ENCODE results near the gene CARD16. TPM values are rescaled to one million over a fixed set of nuclear protein-coding genes. Genes with fewer than 3 reads are reported as not detected.
"Not testable (repeated sequence)": the region's sequence is repeated elsewhere in the genome, so short reads cannot be mapped to it uniquely, and the experiment has no call there.

The CARD16 gene
- total RNA-seq (1 to 10 TPM; 1.4 to 1.5 TPM), polyA plus RNA-seq (ENCODE audit: insufficient read depth, low read depth, low replicate concordance) (5.7 TPM)
- long read RNA-seq, donor 1, transcript CARD16-202 (3 exons, 686 nt): major isoform, 7 of 11 reads
- long read RNA-seq, donor 1, partial matches to known transcripts: 0 of 11 reads
- long read RNA-seq, donor 1, other reads (novel, unspliced or antisense): 0 of 11 reads
- long read RNA-seq, donor 2, partial matches to known transcripts: 0 of 4 reads
- long read RNA-seq, donor 2, other reads (novel, unspliced or antisense): 0 of 4 reads

DNA sequence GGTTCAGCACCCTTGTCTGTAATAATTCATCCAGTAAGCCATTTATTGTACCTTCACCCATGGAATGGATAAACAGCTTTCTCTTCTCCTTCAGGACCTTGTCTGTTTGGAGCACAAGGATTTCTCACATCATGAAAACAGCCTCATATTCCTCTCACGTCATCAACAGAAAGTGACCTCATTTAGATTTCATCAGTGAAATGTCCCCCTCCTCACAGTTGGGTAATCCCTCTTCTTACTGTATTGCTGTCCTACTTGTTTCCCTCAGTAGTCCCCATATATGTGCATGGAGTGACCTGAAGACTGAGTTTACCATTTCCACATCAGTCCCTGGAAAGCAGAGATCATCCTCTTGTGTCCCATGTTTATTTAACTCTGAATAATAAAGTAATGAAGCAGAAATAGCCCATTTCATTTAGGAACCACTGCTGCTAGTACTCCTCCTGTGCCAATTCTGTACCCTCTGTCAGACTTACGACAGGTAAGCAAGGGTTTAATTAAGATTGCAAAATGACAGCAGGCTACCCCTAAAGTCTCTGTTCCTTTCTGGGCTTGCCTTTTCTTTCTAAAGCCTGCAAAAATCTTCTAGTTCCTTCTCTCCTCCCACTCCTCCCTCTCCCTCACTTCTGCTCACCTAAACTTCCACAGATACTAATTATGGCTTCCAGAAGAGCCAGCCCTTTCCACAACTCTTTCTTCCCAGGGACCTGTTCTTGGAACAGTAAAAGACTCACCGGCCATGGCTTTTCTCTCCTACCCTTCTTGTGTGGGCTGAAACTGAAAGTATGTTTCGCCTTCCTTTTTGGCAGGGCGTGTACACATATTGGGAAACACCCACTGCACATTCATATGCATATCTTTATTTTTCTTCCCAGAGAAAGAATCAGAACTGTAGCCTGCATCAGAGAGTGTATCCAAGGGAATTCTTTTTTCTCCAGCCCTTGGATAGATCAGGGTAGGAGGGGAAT lies at the start of gene CARD16:
CARD16 (minus strand) TSS at position 779 of the 968 bp plus-strand sequence; CDS start at position 741, 38 bp downstream.
- intact Hi-C loops (cut with DNase I; ENCODE audit: low total_unique reads): not testable (repeated sequence)
- 41% methylated on average over 5 of the region's 5 CpGs for WGBS, 2 donors
- peak; percentile 26 for DNase-seq

DNA sequence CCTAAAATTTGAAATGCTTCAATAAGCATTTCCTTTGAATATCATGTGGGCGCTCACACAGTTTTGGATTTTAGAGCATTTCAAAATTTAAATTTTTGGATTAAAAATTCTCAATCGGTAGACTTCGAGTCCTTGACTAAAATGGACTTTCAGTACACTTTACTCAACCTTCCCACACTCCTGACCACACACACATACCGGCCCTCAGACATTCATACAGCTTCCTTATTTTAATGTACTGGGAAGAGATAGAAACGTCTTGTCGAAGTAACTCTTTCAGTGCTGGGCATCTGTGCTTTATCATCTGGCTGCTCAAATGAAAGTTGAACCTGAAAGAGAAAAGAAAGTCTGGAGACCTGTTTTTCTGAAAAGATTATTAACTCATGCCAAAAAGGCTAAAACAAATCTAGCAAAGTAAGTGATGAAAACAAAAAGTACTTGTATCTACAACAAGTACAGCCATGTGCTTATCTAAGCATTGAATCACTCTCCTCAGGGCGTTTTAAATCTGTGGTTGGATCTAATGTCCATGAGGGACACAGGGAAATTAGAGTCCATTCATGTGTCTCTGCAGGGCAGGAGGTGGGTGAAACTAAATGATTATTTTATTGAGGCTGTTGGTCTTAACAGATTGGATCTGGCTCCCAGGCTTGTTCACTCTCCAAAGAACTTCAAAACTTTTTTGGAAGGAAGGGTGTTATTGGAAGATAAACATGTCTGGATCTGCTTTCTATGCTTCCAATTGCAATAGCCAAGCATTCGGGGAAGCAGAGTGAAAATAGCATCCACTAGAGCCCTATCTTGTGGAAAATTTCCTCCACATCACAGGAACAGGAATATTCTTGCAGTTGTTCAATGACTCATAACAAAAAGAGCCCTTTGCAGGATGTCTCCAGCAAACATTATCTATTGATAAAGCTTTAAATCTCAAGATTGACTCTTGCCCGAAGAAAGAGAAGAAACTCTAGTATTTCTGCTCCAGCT lies 47.4 kb upstream of the CARD16 start:
- no peak for DNase-seq
- Histone ChIP-seq H3K9me3 (no peaks in the 10 kb centered on the region), H3K27me3 (no peaks in the 10 kb centered on the region), H3K27ac (no peak overlapping the region), H3K4me1 (no peaks in the 10 kb centered on the region), H3K4me3 (no peak overlapping the region), H3K36me3 (ENCODE audit: low read depth, missing control alignments) (no peaks in the 10 kb centered on the region)
- intact Hi-C loops (cut with DNase I; ENCODE audit: low total_unique reads): no loop called here
- 55 to 59% methylated on average over 9 of the region's 9 CpGs for WGBS, 2 donors
- TF ChIP-seq, protein P1, sequence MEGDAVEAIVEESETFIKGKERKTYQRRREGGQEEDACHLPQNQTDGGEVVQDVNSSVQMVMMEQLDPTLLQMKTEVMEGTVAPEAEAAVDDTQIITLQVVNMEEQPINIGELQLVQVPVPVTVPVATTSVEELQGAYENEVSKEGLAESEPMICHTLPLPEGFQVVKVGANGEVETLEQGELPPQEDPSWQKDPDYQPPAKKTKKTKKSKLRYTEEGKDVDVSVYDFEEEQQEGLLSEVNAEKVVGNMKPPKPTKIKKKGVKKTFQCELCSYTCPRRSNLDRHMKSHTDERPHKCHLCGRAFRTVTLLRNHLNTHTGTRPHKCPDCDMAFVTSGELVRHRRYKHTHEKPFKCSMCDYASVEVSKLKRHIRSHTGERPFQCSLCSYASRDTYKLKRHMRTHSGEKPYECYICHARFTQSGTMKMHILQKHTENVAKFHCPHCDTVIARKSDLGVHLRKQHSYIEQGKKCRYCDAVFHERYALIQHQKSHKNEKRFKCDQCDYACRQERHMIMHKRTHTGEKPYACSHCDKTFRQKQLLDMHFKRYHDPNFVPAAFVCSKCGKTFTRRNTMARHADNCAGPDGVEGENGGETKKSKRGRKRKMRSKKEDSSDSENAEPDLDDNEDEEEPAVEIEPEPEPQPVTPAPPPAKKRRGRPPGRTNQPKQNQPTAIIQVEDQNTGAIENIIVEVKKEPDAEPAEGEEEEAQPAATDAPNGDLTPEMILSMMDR (IDR thresholded peaks at IDR 0.05): no peak
- no peak for TF ChIP-seq POLR2A (IDR thresholded peaks at IDR 0.05)

More for the DNA sequence above, at the start of gene CARD16:
- not testable (repeated sequence) for H3K9me3 ChIP-seq; H3K4me1 ChIP-seq; H3K36me3 ChIP-seq (ENCODE audit: low read depth, missing control alignments); H3K27me3 ChIP-seq
- Histone ChIP-seq H3K4me3 (peak within 1 kb of the TSS; percentile 24 to 33), H3K27ac (peak within 1 kb of the TSS; percentile 29 to 63)

DNA sequence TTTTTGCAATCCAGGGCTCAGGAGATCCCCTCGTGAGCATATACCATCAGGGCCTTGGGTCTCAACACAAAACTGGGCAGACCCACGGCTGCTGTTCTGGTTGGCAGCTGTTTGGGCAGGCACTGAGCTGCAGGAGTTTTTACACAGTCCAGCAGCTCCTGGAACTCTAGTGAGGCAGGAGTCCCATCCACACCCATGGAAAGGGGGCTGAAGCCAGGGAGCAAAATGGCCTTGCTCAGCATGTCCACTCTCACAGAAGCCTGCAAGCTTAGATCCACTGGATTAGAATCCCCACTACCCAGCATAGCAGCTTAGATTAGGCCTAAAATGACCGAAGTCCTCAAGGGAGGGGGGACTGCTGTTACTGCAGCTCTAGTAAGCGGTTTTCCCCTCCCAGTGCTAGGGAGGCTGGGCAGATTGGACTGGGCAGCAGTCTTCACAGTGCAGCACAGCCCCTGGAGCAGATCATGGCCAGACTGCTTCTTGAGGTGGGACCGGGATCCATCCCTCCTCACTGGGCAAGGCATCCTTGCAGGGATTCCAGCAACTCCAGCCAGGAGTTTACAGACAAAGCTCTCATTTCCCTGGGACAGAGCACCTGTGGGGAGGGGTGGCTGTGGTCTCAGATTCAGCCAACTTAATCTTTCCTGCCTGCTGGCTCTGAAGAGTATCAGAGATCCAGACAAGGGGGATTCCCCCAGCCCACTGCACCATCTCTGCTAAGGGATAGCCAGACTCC lies 36.4 kb upstream of the CARD16 start:
- Histone ChIP-seq H3K27ac (no peak overlapping the region), H3K9me3 (no peaks in the 10 kb centered on the region), H3K4me1 (no peaks in the 10 kb centered on the region), H3K36me3 (ENCODE audit: low read depth, missing control alignments) (no peaks in the 10 kb centered on the region), H3K4me3 (no peak overlapping the region), H3K27me3 (no peaks in the 10 kb centered on the region)
- intact Hi-C loops (cut with DNase I; ENCODE audit: low total_unique reads): no loop called here
- no peak for TF ChIP-seq POLR2A (IDR thresholded peaks at IDR 0.05)
- TF ChIP-seq, protein P1 (IDR thresholded peaks at IDR 0.05): no peak
- DNase-seq: no peak
- WGBS, 2 donors: 88 to 91% methylated on average over 4 to 5 of the region's 5 CpGs

DNA sequence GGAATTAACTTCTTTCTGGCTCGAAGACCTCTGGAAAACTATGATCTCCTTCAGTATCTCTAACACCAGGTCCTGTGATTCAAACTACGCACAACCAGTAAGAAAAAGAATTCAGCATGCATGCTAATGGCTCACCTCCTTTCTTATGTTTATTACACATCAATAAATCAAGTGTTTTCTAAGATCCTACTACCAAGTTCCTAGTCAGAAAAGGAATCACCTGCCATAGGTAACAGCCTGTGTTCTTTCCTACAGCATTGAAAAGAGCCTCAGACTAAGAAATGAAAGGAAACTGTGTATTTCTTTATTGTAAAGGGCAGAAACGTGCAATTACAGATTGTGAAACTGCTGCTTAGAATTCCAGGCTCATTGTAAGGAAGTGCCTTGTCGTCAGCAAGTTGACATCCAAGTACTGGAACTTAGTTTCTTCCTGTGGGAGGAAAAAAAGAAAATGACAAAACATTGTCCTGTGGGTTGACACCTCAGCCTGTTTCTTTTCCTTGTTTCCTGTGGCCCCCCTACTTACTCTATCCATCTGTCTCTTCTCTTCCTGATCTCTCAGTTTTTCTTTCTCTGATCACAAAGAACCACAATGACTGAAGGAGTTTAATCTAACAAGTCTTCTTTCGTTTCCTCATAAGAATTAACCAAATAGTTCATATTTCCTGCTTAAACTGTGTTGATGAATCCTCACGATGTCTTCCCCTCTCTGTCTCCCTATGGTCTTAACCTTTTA lies 35.2 kb upstream of the CARD16 start:
- H3K27ac ChIP-seq; DNase-seq; H3K27me3 ChIP-seq; H3K36me3 ChIP-seq (ENCODE audit: low read depth, missing control alignments); H3K9me3 ChIP-seq; H3K4me3 ChIP-seq; H3K4me1 ChIP-seq; intact Hi-C loops (cut with DNase I; ENCODE audit: low total_unique reads): not testable (repeated sequence)
- 49 to 57% methylated on average over 6 of the region's 6 CpGs for WGBS, 2 donors
